Heart left ventricle (tissue), 16 donors: ENCODE data around the gene TAS2R60. TPM values are rescaled to one million over a fixed set of nuclear protein-coding genes. Genes with fewer than 3 reads are reported as not detected.

Experiments used
- ATAC-seq, 4 donors: fragments of 200-7000 bp; cut with Tn5 transposase; one replicate each; pipeline ENCODE4 v1.9.1; 2020 to 2022; ENCODE audit warnings: moderate library complexity in 4 of 4, mild to moderate bottlenecking in 3 of 4, moderate number of reproducible peaks in 1 of 4
- DNase-seq, 5 donors: peaks; one replicate each; pipeline ENCODE4 v3.0.0-alpha.2; 2020
- H3K27ac ChIP-seq, 12 donors: fragments of 200-600 bp; sonication (generic) in 4 of 12; one replicate each; pipeline versions ENCODE4 v1.5.0 to v1.8.0; 2016 to 2022; ENCODE audit warnings: mild to moderate bottlenecking in 2 of 12
- H3K27me3 ChIP-seq, 9 donors: fragments of 200-600 bp; sonication (generic) in 2 of 9; one replicate each; pipeline versions ENCODE4 v1.5.1 to v1.8.0; 2016 to 2022; ENCODE audit warnings: mild to moderate bottlenecking in 3 of 9
- H3K36me3 ChIP-seq, 9 donors: fragments of 200-600 bp; sonication (generic) in 2 of 9; one replicate each; pipeline versions ENCODE4 v1.5.0 to v1.8.0; 2018 to 2022; ENCODE audit warnings: mild to moderate bottlenecking in 2 of 9
- H3K4me1 ChIP-seq, 12 donors: fragments of 200-600 bp; sonication (generic) in 4 of 12; one replicate each; pipeline versions ENCODE4 v1.5.0 to v1.8.0; 2016 to 2022; ENCODE audit warnings: mild to moderate bottlenecking in 3 of 12
- H3K4me3 ChIP-seq, 12 donors: fragments of 200-600 bp; sonication (generic) in 4 of 12; one replicate each; pipeline versions ENCODE4 v1.5.0 to v1.8.0; 2017 to 2022; ENCODE audit warnings: mild to moderate bottlenecking in 9 of 12, moderate library complexity in 4 of 12
- H3K9me3 ChIP-seq, 12 donors: fragments of 200-600 bp; sonication (generic) in 4 of 12; one replicate each; pipeline versions ENCODE4 v1.5.0 to v1.8.0; 2016 to 2022; ENCODE audit warnings: mild to moderate bottlenecking in 1 of 12
- CTCF ChIP-seq, 12 donors: fragments of 200-600 bp; sonication (generic) in 4 of 12; IDR thresholded peaks; one replicate each; pipeline versions ENCODE4 v1.5.0 to v1.8.0; 2018 to 2022; ENCODE audit warnings: antibody characterized with exemption in 12 of 12, mild to moderate bottlenecking in 5 of 12
- POLR2A ChIP-seq, 2 donors: fragments of 450-650 bp; IDR thresholded peaks; one replicate each; pipeline ENCODE4 v1.6.1; 2017; ENCODE audit warnings: antibody characterized with exemption in 2 of 2, mild to moderate bottlenecking in 2 of 2, moderate library complexity in 2 of 2
- WGBS, 4 donors: extraction: QIAGEN DNeasy Blood & Tissue Kit in 2 of 4; methylation state at CpG; one replicate each; pipeline versions ENCODE4 v1.1.5 to v1.1.7; 2013 to 2018; 5-methylcytosine and 5-hydroxymethylcytosine counted together
- intact Hi-C, 10 donors: fragments of 100-400 bp; cut with DNase I; formaldehyde crosslinking; loops; one replicate each; pipeline versions ENCODE4 v1.11.1 to v1.14.2; 2022
- polyA plus RNA-seq, 2 donors: library from polyadenylated mRNA; stranded (reverse); fragments of 200-250 nt; gene quantifications; one replicate each; pipeline ENCODE4 v1.2.3, GENCODE V29; 2013
- total RNA-seq, 9 donors: library from RNA; depleted of rRNA in 2 of 9; stranded (reverse); fragments of >200 nt in 2 of 9; fragmentation: NEBNext Ultra II Directional in 3 of 9; extraction: Animal tissue kit (Norgen Biotek cat#: 25700) in 3 of 9; gene quantifications; one replicate each; pipeline versions ENCODE4 v1.1.0 to v1.2.4, GENCODE V29; 2016 to 2023
- donor health status: ischemic (EF 13 %, LVEDD 7.1; RV severe dilation, severe dysfunction).
- donor health status: healthy with polysubstance abuse.
- donor health status: DM: no; HTN: yes; CAD: no.
- donor health status: DM: no; HTN: no; CAD: no.
- donor health status: ischemic (EF 25% LVEDD 6.9; RV normal size, moderate dysfunction).
- donor health status: ischemic (EF 25% LVEDD 5.7; RV mildly dilated, moderate dysfunction).
- donor health status: healthy.
- donor health status: DM: yes; HTN: yes; CAD: no.
- donor health status: ischemic (EF 35%, LVEDD 5.7; RV mildly dilated, moderate dysfunction).
- donor health status: nonischemic (EF 11% LVEDD 7.7; RV severe dilation, severe dysfunction).
- donor health status: DM: yes; HTN: yes; CAD: no.
- donor health status: PGD.
- donor health status: ischemic (EF 29% LVEDD 5.4; RV normal size, mild dysfunction).
- donor health status: nonischemic (EF 23%, LVEDD 6.1; RV moderate dilation, normal function).

TAS2R60 gene
- total and polyA plus RNA-seq, 11 donors: not detected

GRCh38 chr7:143460271-143460979, 17.2 kb downstream of the TAS2R60 start:
- intact Hi-C loops: no loop called here
- H3K4me1 ChIP-seq: peaks cover 0 to 13% (median 0%) of the 10 kb centered on the region in 12 donors
- ATAC-seq (no peak), DNase-seq (no peak)
- no peaks in the 10 kb centered on the region for H3K36me3 ChIP-seq
- no peak for TF ChIP-seq POLR2A (IDR thresholded peaks at IDR 0.05)
- no peak for TF ChIP-seq CTCF (IDR thresholded peaks at IDR 0.05)
- no peaks in the 10 kb centered on the region for H3K27me3 ChIP-seq
- H3K4me3 ChIP-seq: no peak overlapping the region
- 60 to 74% (median 67%) methylated on average over 4 of the region's 4 CpGs for WGBS, 4 donors
- peaks cover 0 to 13% (median 2%) of the 10 kb centered on the region in 12 donors for H3K9me3 ChIP-seq
- no peak overlapping the region for H3K27ac ChIP-seq

- Histone ChIP-seq H3K4me3 (no peak overlapping the region), H3K36me3 (no peaks in the 10 kb centered on the region), H3K4me1 (peaks cover 0 to 13% (median 0%) of the 10 kb centered on the region in 12 donors), H3K27ac (no peak overlapping the region), H3K9me3 (peaks cover 0 to 13% (median 2%) of the 10 kb centered on the region in 12 donors), H3K27me3 (no peaks in the 10 kb centered on the region)
- no peak for TF ChIP-seq POLR2A (IDR thresholded peaks at IDR 0.05)
- TF ChIP-seq CTCF (IDR thresholded peaks at IDR 0.05): no peak
- WGBS, 4 donors: 74 to 87% (median 80%) methylated on average over 3 of the region's 3 CpGs
- intact Hi-C loops: no loop called here
- ATAC-seq: no peak
- no peak for DNase-seq
Observed at GRCh38 chr7:143462045-143462444, 18.8 kb downstream of the TAS2R60 start.

GRCh38 chr7:143463556-143463955, 20.3 kb downstream of the TAS2R60 start:
- intact Hi-C loops: no loop called here
- Histone ChIP-seq H3K27me3 (no peaks in the 10 kb centered on the region), H3K9me3 (peaks cover 0 to 13% (median 2%) of the 10 kb centered on the region in 12 donors), H3K36me3 (no peaks in the 10 kb centered on the region), H3K4me1 (peaks cover 0 to 11% (median 0%) of the 10 kb centered on the region in 12 donors), H3K4me3 (no peak overlapping the region), H3K27ac (no peak overlapping the region)
- TF ChIP-seq POLR2A (IDR thresholded peaks at IDR 0.05) (no peak), CTCF (IDR thresholded peaks at IDR 0.05) (no peak)
- ATAC-seq (no peak), DNase-seq (no peak)

GRCh38 chr7:143463957-143464356, 20.7 kb downstream of the TAS2R60 start:
- intact Hi-C loops: no loop called here
- no peak for TF ChIP-seq POLR2A (IDR thresholded peaks at IDR 0.05)
- TF ChIP-seq CTCF (IDR thresholded peaks at IDR 0.05): no peak
- ATAC-seq (no peak), DNase-seq (no peak)
- Histone ChIP-seq H3K9me3 (peaks cover 0 to 13% (median 2%) of the 10 kb centered on the region in 12 donors), H3K27me3 (no peaks in the 10 kb centered on the region), H3K36me3 (no peaks in the 10 kb centered on the region), H3K27ac (no peak overlapping the region), H3K4me1 (peaks cover 0 to 7% (median 0%) of the 10 kb centered on the region in 12 donors), H3K4me3 (no peak overlapping the region)
- 59 to 71% (median 67%) methylated on average over 1 of the region's 1 CpG for WGBS, 4 donors
